ENCODE results near the gene SORBS2. TPM values are rescaled to one million over a fixed set of nuclear protein-coding genes. Genes with fewer than 3 reads are reported as not detected.

SORBS2 gene
- total RNA-seq, 1 experiment from 2014 or later, result 44.5 TPM

GRCh38 chr4:185689407-185689806 is 122.6 kb downstream of the SORBS2 start:
- no peaks in the 10 kb centered on the region for H3K27me3 Mint-ChIP-seq (ENCODE audit: low read depth)
- H3K27ac Mint-ChIP-seq, result no peak overlapping the region
- H3K9me3 Mint-ChIP-seq, result no peaks in the 10 kb centered on the region
- DNase-seq (ENCODE audit: low spot score), result no peak
- no peaks in the 10 kb centered on the region for H3K36me3 Mint-ChIP-seq
- TF ChIP-seq SMAD4 (CRISPR knock-in tag; IDR thresholded peaks at IDR 0.05) (no peak), MAX (CRISPR knock-in tag; IDR thresholded peaks at IDR 0.05) (peak; percentile 30; the same call in 1 of the 2 replicates)
- peaks cover 16% of the 10 kb centered on the region for H3K4me1 Mint-ChIP-seq
- CTCF ChIA-PET, result no interaction called here
- ATAC-seq, result peak; percentile 41; the same call in 1 of the 2 replicates
- POLR2A ChIA-PET, result no interaction called here
- no peak overlapping the region for H3K4me3 Mint-ChIP-seq

GRCh38 chr4:185685804-185686203 is 126.2 kb downstream of the SORBS2 start:
- Mint-ChIP-seq H3K4me1 (peaks cover 14% of the 10 kb centered on the region), H3K27ac (no peak overlapping the region), H3K9me3 (no peaks in the 10 kb centered on the region), H3K36me3 (no peaks in the 10 kb centered on the region), H3K4me3 (no peak overlapping the region), H3K27me3 (ENCODE audit: low read depth) (no peaks in the 10 kb centered on the region)
- CTCF ChIA-PET, result no interaction called here
- POLR2A ChIA-PET, result no interaction called here
- no peak for DNase-seq (ENCODE audit: low spot score)
- ATAC-seq, result no peak
- TF ChIP-seq ZNF512 (CRISPR knock-in tag; IDR thresholded peaks at IDR 0.05; ENCODE audit: borderline replicate concordance), result no peak
- TF ChIP-seq KAT7 (CRISPR knock-in tag; IDR thresholded peaks at IDR 0.05; ENCODE audit: borderline replicate concordance), result no peak
- no peak for TF ChIP-seq ZNF532 (CRISPR knock-in tag; IDR thresholded peaks at IDR 0.05; ENCODE audit: borderline replicate concordance)
- no peak for TF ChIP-seq ESRRA (CRISPR knock-in tag; IDR thresholded peaks at IDR 0.05; ENCODE audit: borderline replicate concordance)
- no peak for TF ChIP-seq ZMAT4 (CRISPR knock-in tag; IDR thresholded peaks at IDR 0.05)
- TF ChIP-seq E2F4 (CRISPR knock-in tag; IDR thresholded peaks at IDR 0.05; ENCODE audit: borderline replicate concordance, low read depth), result no peak
- TF ChIP-seq CREB1 (CRISPR knock-in tag; IDR thresholded peaks at IDR 0.05), result no peak
- no peak for TF ChIP-seq ZNF396 (CRISPR knock-in tag; IDR thresholded peaks at IDR 0.05; ENCODE audit: borderline replicate concordance)
- no peak for TF ChIP-seq SMAD3 (CRISPR knock-in tag; IDR thresholded peaks at IDR 0.05; ENCODE audit: borderline replicate concordance)
- TF ChIP-seq ATF2 (CRISPR knock-in tag; IDR thresholded peaks at IDR 0.05; ENCODE audit: borderline replicate concordance, low read depth), result no peak
- TF ChIP-seq NFATC4 (CRISPR knock-in tag; IDR thresholded peaks at IDR 0.05), result no peak
- no peak for TF ChIP-seq PREB (CRISPR knock-in tag; IDR thresholded peaks at IDR 0.05; ENCODE audit: borderline replicate concordance)
- no peak for TF ChIP-seq ZNF671 (CRISPR knock-in tag; IDR thresholded peaks at IDR 0.05)
- no peak for TF ChIP-seq MXD4 (CRISPR knock-in tag; IDR thresholded peaks at IDR 0.05; ENCODE audit: borderline replicate concordance)
- no peak for TF ChIP-seq FOXP4 (CRISPR knock-in tag; IDR thresholded peaks at IDR 0.05)
- no peak for TF ChIP-seq FOXK1 (CRISPR knock-in tag; IDR thresholded peaks at IDR 0.05)
- TF ChIP-seq ZBTB43 (CRISPR knock-in tag; IDR thresholded peaks at IDR 0.05), result no peak
- TF ChIP-seq CBFB (CRISPR knock-in tag; IDR thresholded peaks at IDR 0.05; ENCODE audit: low read depth), result no peak

Measured in WTC11 (cell line).